Measurements from ENCODE around the gene SPSB3. TPM values are rescaled to one million over a fixed set of nuclear protein-coding genes. Genes with fewer than 3 reads are reported as not detected.
A peak's percentile ranks its signal among the peaks of the same experiment; 100 is the strongest.

The SPSB3 gene
- polyA plus RNA-seq, 1 experiment: 36.5 TPM

DNA sequence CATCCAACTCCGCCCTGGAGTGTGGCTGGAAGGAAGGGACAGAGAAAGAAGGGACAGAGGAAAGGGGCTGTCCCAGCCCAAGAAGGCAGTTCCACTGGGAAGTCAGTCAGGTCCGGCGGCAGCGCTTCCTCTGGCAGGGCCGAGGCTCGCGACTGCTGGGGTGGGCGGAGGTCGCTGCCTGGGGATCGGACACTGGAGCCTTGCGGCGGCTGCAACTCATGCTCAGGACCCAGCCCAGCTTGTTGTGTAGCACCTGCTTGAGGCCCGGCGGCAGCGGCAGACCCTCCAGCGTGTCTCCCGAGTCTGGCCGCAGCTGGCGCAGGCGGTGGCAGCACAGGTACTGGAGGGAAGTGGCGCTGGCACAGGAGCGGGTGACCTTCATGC is 5.4 kb downstream of the SPSB3 start:
- TF ChIP-seq, protein P1, sequence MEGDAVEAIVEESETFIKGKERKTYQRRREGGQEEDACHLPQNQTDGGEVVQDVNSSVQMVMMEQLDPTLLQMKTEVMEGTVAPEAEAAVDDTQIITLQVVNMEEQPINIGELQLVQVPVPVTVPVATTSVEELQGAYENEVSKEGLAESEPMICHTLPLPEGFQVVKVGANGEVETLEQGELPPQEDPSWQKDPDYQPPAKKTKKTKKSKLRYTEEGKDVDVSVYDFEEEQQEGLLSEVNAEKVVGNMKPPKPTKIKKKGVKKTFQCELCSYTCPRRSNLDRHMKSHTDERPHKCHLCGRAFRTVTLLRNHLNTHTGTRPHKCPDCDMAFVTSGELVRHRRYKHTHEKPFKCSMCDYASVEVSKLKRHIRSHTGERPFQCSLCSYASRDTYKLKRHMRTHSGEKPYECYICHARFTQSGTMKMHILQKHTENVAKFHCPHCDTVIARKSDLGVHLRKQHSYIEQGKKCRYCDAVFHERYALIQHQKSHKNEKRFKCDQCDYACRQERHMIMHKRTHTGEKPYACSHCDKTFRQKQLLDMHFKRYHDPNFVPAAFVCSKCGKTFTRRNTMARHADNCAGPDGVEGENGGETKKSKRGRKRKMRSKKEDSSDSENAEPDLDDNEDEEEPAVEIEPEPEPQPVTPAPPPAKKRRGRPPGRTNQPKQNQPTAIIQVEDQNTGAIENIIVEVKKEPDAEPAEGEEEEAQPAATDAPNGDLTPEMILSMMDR (IDR thresholded peaks at IDR 0.05; ENCODE audit: insufficient read depth, low read depth, low read length): no peak
- Histone ChIP-seq H3K4me3 (ENCODE audit: low read depth, low read length) (no peak overlapping the region), H3K36me3 (ENCODE audit: control insufficient read depth, insufficient read depth, low read length) (peaks cover 30% of the 10 kb centered on the region), H3K27me3 (ENCODE audit: control insufficient read depth, insufficient read depth, low read length) (no peaks in the 10 kb centered on the region)
- DNase-seq (ENCODE audit: low read depth): no peak
- ChIA-PET CTCF (no interaction called here), POLR2A (no interaction called here)

DNA sequence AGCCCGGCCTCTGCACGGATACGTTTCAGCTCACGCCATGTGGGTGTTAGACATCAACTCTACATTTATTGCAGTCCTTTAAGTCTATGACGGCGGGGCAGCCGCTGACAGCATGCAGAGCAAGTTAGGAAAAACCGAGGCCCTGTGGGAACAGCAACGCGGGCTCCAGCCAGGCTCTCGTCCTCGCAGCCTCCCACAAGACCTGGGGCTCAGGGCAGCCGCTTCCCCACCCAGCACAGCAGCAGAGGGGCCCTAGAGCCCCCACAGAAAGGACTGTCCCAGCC is 5.8 kb downstream of the SPSB3 start:
- Histone ChIP-seq H3K27me3 (ENCODE audit: control insufficient read depth, insufficient read depth, low read length) (no peaks in the 10 kb centered on the region), H3K4me3 (ENCODE audit: low read depth, low read length) (no peak overlapping the region), H3K36me3 (ENCODE audit: control insufficient read depth, insufficient read depth, low read length) (peaks cover 30% of the 10 kb centered on the region)
- ChIA-PET POLR2A (no interaction called here), CTCF (no interaction called here)
- no peak for DNase-seq (ENCODE audit: low read depth)
- TF ChIP-seq, protein P1 (IDR thresholded peaks at IDR 0.05; ENCODE audit: insufficient read depth, low read depth, low read length): no peak

DNA sequence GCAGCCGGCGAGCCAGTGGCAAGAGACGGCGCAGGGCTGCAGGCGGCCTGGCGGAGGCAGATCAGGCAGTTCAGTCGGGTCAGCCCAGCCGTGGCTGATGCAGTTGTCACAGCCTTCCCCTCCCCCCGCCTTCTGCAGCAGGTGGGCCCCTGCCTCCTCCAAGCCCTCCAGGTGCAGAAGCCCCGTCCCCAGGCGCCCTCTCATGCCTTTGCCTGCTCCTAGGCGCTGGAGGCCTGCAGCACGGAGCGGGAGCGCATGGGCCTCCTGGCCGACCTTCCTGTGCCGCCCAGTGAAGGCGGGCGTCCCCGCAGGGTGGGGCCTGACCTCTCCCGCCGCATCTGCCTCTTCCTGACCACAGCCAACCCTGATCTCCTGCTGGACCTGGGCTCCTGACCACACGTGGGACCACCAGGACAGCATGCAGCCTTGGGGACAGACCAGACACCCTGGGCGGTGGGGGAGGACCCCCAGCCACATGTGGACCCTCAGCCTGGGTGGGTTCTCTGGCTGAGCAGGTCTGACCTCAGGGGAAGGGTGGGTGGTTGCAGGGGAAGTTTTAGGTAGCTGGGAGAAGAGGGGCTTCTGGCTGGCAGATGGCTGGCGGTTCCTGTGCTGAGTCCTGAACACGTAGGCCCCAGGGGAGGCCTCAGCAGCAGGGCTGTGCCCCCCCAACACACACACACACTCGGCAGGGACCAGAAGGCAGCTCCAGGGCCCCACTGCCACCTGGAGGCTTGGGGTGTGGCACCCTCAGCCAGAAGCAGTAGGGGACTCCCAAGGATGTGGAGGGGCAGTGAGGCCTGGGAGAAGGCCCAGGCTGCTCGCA is 6.3 kb downstream of the SPSB3 start:
- Histone ChIP-seq H3K36me3 (ENCODE audit: control insufficient read depth, insufficient read depth, low read length) (peaks cover 30% of the 10 kb centered on the region), H3K4me3 (ENCODE audit: low read depth, low read length) (no peak overlapping the region), H3K27me3 (ENCODE audit: control insufficient read depth, insufficient read depth, low read length) (no peaks in the 10 kb centered on the region)
- ChIA-PET POLR2A (no interaction called here), CTCF (interaction anchor here (0.6 to 1.3 kb wide), 2 partner anchors 59 to 82 kb away, joined by 3 read pairs; no protein-coding TSS in a partner anchor)
- TF ChIP-seq, protein P1 (IDR thresholded peaks at IDR 0.05; ENCODE audit: insufficient read depth, low read depth, low read length): no peak
- DNase-seq (ENCODE audit: low read depth): no peak

DNA sequence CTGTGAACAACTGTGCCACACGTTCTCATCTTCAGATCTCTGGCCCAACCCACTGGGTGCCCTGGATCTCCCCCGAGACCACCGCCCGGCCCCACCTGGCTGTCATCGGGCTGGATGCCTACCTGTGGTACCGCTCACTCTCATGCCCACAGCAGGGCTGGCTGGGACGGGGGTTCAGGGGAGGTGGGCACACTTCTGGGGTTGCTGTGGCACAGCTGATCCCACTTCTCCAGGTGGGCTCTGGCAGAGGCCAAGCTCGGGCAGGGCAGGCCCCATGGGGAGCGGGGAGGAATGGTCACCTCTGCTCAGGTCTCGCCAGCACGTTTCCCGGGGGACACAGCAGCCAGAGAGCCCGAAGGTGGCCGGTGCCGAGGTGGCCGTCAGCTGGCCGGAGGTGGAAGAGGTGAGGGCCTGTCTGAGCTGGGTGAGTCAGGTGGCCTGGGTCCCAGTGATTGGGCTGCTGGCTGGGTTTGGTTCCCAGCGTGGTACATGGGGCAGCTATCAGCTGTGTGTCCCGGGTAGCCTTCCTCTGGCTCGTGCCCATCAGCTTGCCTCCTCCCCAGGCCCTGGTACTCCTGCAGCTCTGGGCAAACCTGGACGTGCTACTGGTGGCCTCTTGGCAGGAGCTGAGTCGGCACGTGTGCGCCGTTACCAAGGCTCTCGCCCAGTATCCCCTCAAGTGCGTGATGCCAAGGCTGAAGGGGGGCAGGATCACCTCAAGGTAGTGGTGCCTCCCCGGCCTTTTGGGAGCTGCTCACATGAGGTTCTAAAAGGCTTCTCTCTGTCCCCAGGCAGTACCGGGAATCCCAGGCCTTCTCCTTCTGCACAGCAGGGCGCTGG is 7.1 kb downstream of the SPSB3 start:
- Histone ChIP-seq H3K27me3 (ENCODE audit: control insufficient read depth, insufficient read depth, low read length) (no peaks in the 10 kb centered on the region), H3K4me3 (ENCODE audit: low read depth, low read length) (no peak overlapping the region), H3K36me3 (ENCODE audit: control insufficient read depth, insufficient read depth, low read length) (peaks cover 27% of the 10 kb centered on the region)
- DNase-seq (ENCODE audit: low read depth): no peak
- TF ChIP-seq, protein P1 (IDR thresholded peaks at IDR 0.05; ENCODE audit: insufficient read depth, low read depth, low read length): no peak
- POLR2A ChIA-PET: no interaction called here
- CTCF ChIA-PET: interaction anchor here (0.6 to 1.6 kb wide), 4 partner anchors 8 to 81 kb away, joined by 3 to 11 read pairs (median 3); partner anchors contain the start of genes NUBP2 and SPSB3

DNA sequence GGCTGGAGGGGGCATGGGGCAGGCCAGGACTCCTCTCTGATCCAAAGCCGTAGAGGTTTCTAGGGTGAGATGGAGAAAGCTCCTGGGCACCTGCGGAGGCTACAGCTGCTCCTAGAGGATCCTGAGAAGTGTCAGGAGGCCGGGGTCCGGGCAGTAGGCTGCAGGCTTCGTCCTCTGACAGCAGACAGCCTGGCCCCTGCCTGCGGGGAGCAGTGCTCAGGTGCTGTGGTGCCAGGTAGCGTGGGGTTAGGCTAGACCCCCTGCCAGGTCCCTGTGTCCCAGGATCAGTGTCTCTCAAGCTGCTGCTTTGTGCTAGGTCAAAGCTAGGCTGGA is 8.0 kb downstream of the SPSB3 start:
- DNase-seq (ENCODE audit: low read depth): no peak
- Histone ChIP-seq H3K4me3 (ENCODE audit: low read depth, low read length) (peak overlapping the region; percentile 92), H3K27me3 (ENCODE audit: control insufficient read depth, insufficient read depth, low read length) (no peaks in the 10 kb centered on the region), H3K36me3 (ENCODE audit: control insufficient read depth, insufficient read depth, low read length) (peaks cover 25% of the 10 kb centered on the region)
- POLR2A ChIA-PET: no interaction called here
- TF ChIP-seq, protein P1 (IDR thresholded peaks at IDR 0.05; ENCODE audit: insufficient read depth, low read depth, low read length): no peak
- CTCF ChIA-PET: interaction anchor here (1.0 to 1.9 kb wide), 4 partner anchors 8 to 68 kb away, joined by 3 to 11 read pairs (median 6); partner anchors contain the start of genes MAPK8IP3, NUBP2 and SPSB3

Data from BJ (cell line).